Panc1 (cell line): ENCODE results near the gene KCNA10. TPM values are rescaled to one million over a fixed set of nuclear protein-coding genes. Genes with fewer than 3 reads are reported as not detected.

Experiments
- ATAC-seq: fragments of 200-7000 bp; cut with Tn5 transposase; 2 replicates; pipeline ENCODE4 v1.9.1; 2020; ENCODE audit warnings: mild to moderate bottlenecking, moderate library complexity
- BruUV-seq: library from RNA; stranded (reverse); fragments of 400-500 nt; replicated peaks from 2 replicates; lab custom pipeline; 2021; lab: Mats Ljungman, UMichigan
- CTCF ChIA-PET: fragments of 300-600 bp; sonication (Branson Sonifier 250); formaldehyde crosslinking; loops from one replicate; lab custom pipeline; 2022; ENCODE audit warnings: antibody characterized with exemption; lab: Charles Lee
- POLR2A ChIA-PET: fragments of 300-600 bp; sonication (Branson Sonifier 250); formaldehyde crosslinking; loops from one replicate; lab custom pipeline; 2022; ENCODE audit warnings: antibody characterized with exemption; lab: Charles Lee
- DNase-seq: peaks from one replicate; pipeline ENCODE4 v3.0.0-alpha.2; 2010; ENCODE audit warnings: low read depth, low spot score
- H3K27ac ChIP-seq: 2 replicates; pipeline ENCODE4 v1.5.1; 2011; ENCODE audit warnings: mild to moderate bottlenecking, low read length, inconsistent platforms
- H3K27me3 ChIP-seq: fragments of 200-500 bp; sonication (Bioruptor generic); 2 replicates; pipeline ENCODE4 v1.6.0; 2014; ENCODE audit warnings: low read length, inconsistent platforms; ENCODE audit not compliant: control insufficient read depth, insufficient read depth
- H3K36me3 ChIP-seq: fragments of 200-500 bp; sonication (Bioruptor generic); 2 replicates; pipeline ENCODE4 v1.5.1; 2014; ENCODE audit warnings: inconsistent platforms, mild to moderate bottlenecking, low read length, moderate library complexity; ENCODE audit not compliant: control insufficient read depth, insufficient read depth
- H3K4me1 ChIP-seq: 2 replicates; pipeline ENCODE4 v1.5.1; 2011; ENCODE audit warnings: inconsistent platforms, mild to moderate bottlenecking, low read length, moderate library complexity; ENCODE audit not compliant: control insufficient read depth, insufficient read depth
- H3K4me3 ChIP-seq, 2 experiments: 2 replicates each; pipeline ENCODE4 v1.5.1; 2011 to 2012; ENCODE audit warnings: low read depth in 2 of 2, low read length in 2 of 2, mild to moderate bottlenecking in 2 of 2, inconsistent platforms in 1 of 2, moderate library complexity in 1 of 2
- H3K9me3 ChIP-seq: fragments of 200-500 bp; sonication (Bioruptor generic); 2 replicates; pipeline ENCODE4 v1.5.1; 2014; ENCODE audit warnings: low read depth, mild to moderate bottlenecking, inconsistent platforms, low read length, moderate library complexity; ENCODE audit not compliant: control insufficient read depth, insufficient read depth
- POLR2AphosphoS5 ChIP-seq: IDR thresholded peaks from 2 replicates; pipeline ENCODE4 v1.6.1; 2012; ENCODE audit warnings: mild to moderate bottlenecking, low read depth, low read length, moderate library complexity
- REST ChIP-seq, 2 experiments: IDR thresholded peaks; 2 replicates each; pipeline ENCODE4 v1.6.1; 2011 to 2012; ENCODE audit warnings: low read depth in 2 of 2, control low read depth in 1 of 2, low read length in 1 of 2, mild to moderate bottlenecking in 1 of 2, moderate library complexity in 1 of 2; ENCODE audit not compliant: insufficient read depth in 1 of 2
- SIN3A ChIP-seq: IDR thresholded peaks from 2 replicates; pipeline ENCODE4 v1.6.1; 2012; ENCODE audit warnings: low read depth, mild to moderate bottlenecking, low read length, moderate library complexity, borderline replicate concordance; ENCODE audit not compliant: insufficient read depth
- TCF7L2 ChIP-seq: IDR thresholded peaks from 2 replicates; pipeline ENCODE4 v1.6.1; 2011; ENCODE audit warnings: mild to moderate bottlenecking, low read depth, low read length, inconsistent platforms
- in situ Hi-C: cut with HindIII; loops from 2 replicates; pipeline ENCODE4 v1.10.0; 2016; ENCODE audit warnings: low sequenced_read_pairs, low pct_unique_long_range_greater_than_20kb
- intact Hi-C: fragments of 100-400 bp; cut with micrococcal nuclease; formaldehyde crosslinking; loops from one replicate; pipeline ENCODE4 v1.10.0; 2022; ENCODE audit not compliant: unreplicated experiment
- total RNA-seq: library from RNA; stranded (reverse); gene quantifications from one replicate; pipeline ENCODE4 v1.2.1, GENCODE V29; 2021; ENCODE audit not compliant: unreplicated experiment
- TF ChIP-seq, protein P1 (sequence below): fragments of 450-650 bp; IDR thresholded peaks from 2 replicates; pipeline ENCODE4 v1.5.1; 2017; ENCODE audit warnings: mild to moderate bottlenecking

The KCNA10 gene
- total RNA-seq, 1 experiment from 2014 or later: not detected

GRCh38 chr1:110548381-110548780 lies 29.4 kb upstream of the KCNA10 start:
- intact Hi-C loops (no loop called here), in situ Hi-C loops (no loop called here)
- H3K36me3 ChIP-seq: no peaks in the 10 kb centered on the region
- H3K27me3 ChIP-seq: peaks cover 2% of the 10 kb centered on the region; the same call in 1 of the 2 replicates
- ATAC-seq (peak; percentile 79; the same call in 1 of the 2 replicates), DNase-seq (peak; percentile 13)
- no peaks in the 10 kb centered on the region for H3K9me3 ChIP-seq
- CTCF ChIA-PET: interaction anchor here (0.5 kb wide), 1 partner anchor 101 kb away, joined by 5 read pairs; no protein-coding TSS in a partner anchor
- no peaks in the 10 kb centered on the region for H3K4me1 ChIP-seq
- POLR2A ChIA-PET: no interaction called here
- TF ChIP-seq, protein P1, sequence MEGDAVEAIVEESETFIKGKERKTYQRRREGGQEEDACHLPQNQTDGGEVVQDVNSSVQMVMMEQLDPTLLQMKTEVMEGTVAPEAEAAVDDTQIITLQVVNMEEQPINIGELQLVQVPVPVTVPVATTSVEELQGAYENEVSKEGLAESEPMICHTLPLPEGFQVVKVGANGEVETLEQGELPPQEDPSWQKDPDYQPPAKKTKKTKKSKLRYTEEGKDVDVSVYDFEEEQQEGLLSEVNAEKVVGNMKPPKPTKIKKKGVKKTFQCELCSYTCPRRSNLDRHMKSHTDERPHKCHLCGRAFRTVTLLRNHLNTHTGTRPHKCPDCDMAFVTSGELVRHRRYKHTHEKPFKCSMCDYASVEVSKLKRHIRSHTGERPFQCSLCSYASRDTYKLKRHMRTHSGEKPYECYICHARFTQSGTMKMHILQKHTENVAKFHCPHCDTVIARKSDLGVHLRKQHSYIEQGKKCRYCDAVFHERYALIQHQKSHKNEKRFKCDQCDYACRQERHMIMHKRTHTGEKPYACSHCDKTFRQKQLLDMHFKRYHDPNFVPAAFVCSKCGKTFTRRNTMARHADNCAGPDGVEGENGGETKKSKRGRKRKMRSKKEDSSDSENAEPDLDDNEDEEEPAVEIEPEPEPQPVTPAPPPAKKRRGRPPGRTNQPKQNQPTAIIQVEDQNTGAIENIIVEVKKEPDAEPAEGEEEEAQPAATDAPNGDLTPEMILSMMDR: peak; percentile 76
- TF ChIP-seq REST (IDR thresholded peaks at IDR 0.05; ENCODE audit: insufficient read depth in 1 of 2, low read depth in 2 of 2, low read length in 1 of 2): no peak
- TF ChIP-seq POLR2AphosphoS5: no peak
- H3K27ac ChIP-seq: no peak overlapping the region
- H3K4me3 ChIP-seq: no peak overlapping the region
- BruUV-seq: no TSS peak

DNA sequence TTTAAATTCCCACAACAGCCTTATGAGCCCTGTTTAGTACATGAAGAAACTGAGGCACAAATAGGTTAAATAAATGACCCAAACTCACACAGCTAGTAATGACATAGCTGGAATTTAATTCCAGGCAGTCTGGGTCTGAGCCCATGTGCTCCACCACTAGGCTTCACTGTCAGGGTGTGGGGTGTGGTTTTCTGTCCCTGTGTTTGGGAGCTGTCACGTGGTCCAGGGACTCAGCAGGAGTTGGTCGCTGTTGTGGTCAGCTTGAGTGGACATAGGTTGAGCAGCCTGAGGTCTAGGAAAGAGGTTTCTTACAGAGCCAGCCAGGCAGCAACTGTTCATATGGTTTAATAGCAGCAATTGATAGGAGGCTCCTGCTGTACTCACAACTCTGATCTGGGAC lies 28.0 kb upstream of the KCNA10 start:
- in situ Hi-C loops (no loop called here), intact Hi-C loops (no loop called here)
- ChIA-PET POLR2A (no interaction called here), CTCF (no interaction called here)
- Histone ChIP-seq H3K27me3 (peaks cover 2% of the 10 kb centered on the region; the same call in 1 of the 2 replicates), H3K4me3 (no peak overlapping the region), H3K9me3 (no peaks in the 10 kb centered on the region), H3K4me1 (no peaks in the 10 kb centered on the region), H3K27ac (no peak overlapping the region), H3K36me3 (no peaks in the 10 kb centered on the region)
- BruUV-seq: no TSS peak
- ATAC-seq (no peak), DNase-seq (no peak)
- TF ChIP-seq, protein P1: no peak
- no peak for TF ChIP-seq POLR2AphosphoS5
- no peak for TF ChIP-seq REST (IDR thresholded peaks at IDR 0.05; ENCODE audit: insufficient read depth in 1 of 2, low read depth in 2 of 2, low read length in 1 of 2)
- no peak for TF ChIP-seq SIN3A
- no peak for TF ChIP-seq TCF7L2
